DOHH2 (cell line): ENCODE measurements around the gene COL19A1.

ENCODE experiments used
- EZH2phosphoT487 ChIP-seq: fragments of 200-600 bp; sonication (generic); IDR thresholded peaks from 2 replicates; pipeline ENCODE4 v1.6.1; 2017; ENCODE audit warnings: borderline replicate concordance, mild to moderate bottlenecking, antibody characterized with exemption, low read length, moderate library complexity, mixed read lengths
- TF ChIP-seq, protein P1 (sequence below): fragments of 200-600 bp; sonication (generic); IDR thresholded peaks from one replicate; pipeline ENCODE4 v1.5.1; 2014; ENCODE audit warnings: antibody characterized with exemption, mild to moderate bottlenecking, low read depth, low read length; ENCODE audit not compliant: poor library complexity, severe bottlenecking

- TF ChIP-seq, protein P1, sequence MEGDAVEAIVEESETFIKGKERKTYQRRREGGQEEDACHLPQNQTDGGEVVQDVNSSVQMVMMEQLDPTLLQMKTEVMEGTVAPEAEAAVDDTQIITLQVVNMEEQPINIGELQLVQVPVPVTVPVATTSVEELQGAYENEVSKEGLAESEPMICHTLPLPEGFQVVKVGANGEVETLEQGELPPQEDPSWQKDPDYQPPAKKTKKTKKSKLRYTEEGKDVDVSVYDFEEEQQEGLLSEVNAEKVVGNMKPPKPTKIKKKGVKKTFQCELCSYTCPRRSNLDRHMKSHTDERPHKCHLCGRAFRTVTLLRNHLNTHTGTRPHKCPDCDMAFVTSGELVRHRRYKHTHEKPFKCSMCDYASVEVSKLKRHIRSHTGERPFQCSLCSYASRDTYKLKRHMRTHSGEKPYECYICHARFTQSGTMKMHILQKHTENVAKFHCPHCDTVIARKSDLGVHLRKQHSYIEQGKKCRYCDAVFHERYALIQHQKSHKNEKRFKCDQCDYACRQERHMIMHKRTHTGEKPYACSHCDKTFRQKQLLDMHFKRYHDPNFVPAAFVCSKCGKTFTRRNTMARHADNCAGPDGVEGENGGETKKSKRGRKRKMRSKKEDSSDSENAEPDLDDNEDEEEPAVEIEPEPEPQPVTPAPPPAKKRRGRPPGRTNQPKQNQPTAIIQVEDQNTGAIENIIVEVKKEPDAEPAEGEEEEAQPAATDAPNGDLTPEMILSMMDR, result no peak
- TF ChIP-seq EZH2phosphoT487, result no peak
These were observed 24.5 kb upstream of the COL19A1 start for GRCh38 chr6:69841862-69842261.
